ENCODE results near the gene AGAP5. TPM values are rescaled to one million over a fixed set of nuclear protein-coding genes. Genes with fewer than 3 reads are reported as not detected.
A peak's percentile ranks its signal among the peaks of the same experiment; 100 is the strongest.

The AGAP5 gene
- total and polyA plus RNA-seq, 9 of the 15 experiments (the other 6 are each of a cell fraction or from before 2014, with no cell fraction given): 0.32 to 7.5 (median 5.3) TPM

GRCh38 chr10:73743327-73743904 is 45.5 kb upstream of the AGAP5 start (continued):
- TF ChIP-seq NKRF (IDR thresholded peaks at IDR 0.05; ENCODE audit: borderline replicate concordance): no peak
- peak; percentile 96 for TF ChIP-seq TCFL5 (CRISPR knock-in tag; conservative IDR thresholded peaks at IDR 0.05)
- TF ChIP-seq STAT5B (CRISPR knock-in tag; IDR thresholded peaks at IDR 0.05): peak; percentile 92
- TF ChIP-seq L3MBTL2 (IDR thresholded peaks at IDR 0.05): no peak
- no peak; the same call in 1 of the 2 replicates for TF ChIP-seq ESRRB (CRISPR knock-in tag; IDR thresholded peaks at IDR 0.05; ENCODE audit: borderline replicate concordance)
- TF ChIP-seq, protein P1, sequence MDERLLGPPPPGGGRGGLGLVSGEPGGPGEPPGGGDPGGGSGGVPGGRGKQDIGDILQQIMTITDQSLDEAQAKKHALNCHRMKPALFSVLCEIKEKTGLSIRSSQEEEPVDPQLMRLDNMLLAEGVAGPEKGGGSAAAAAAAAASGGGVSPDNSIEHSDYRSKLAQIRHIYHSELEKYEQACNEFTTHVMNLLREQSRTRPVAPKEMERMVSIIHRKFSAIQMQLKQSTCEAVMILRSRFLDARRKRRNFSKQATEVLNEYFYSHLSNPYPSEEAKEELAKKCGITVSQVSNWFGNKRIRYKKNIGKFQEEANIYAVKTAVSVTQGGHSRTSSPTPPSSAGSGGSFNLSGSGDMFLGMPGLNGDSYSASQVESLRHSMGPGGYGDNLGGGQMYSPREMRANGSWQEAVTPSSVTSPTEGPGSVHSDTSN (CRISPR knock-in tag; IDR thresholded peaks at IDR 0.05; ENCODE audit: low read depth): no peak
- TF ChIP-seq, protein P1 (tag; conservative IDR thresholded peaks at IDR 0.05; ENCODE audit: low read depth): peak; percentile 84
- TF ChIP-seq ZNF436 (CRISPR knock-in tag; IDR thresholded peaks at IDR 0.05): no peak
- TF ChIP-seq MYBL2 (IDR thresholded peaks at IDR 0.05; ENCODE audit: low read depth): no peak
- no peak for TF ChIP-seq MYBL2 (CRISPR knock-in tag; IDR thresholded peaks at IDR 0.05; ENCODE audit: borderline replicate concordance)
- TF ChIP-seq ZNF347 (CRISPR knock-in tag; IDR thresholded peaks at IDR 0.05; ENCODE audit: low read depth): peak; percentile 86
- TF ChIP-seq ZNF551 (CRISPR knock-in tag; IDR thresholded peaks at IDR 0.05): peak; percentile 84
- no peak for TF ChIP-seq PREB (CRISPR knock-in tag; IDR thresholded peaks at IDR 0.05)
- TF ChIP-seq OTX1 (CRISPR knock-in tag; IDR thresholded peaks at IDR 0.05): peak; percentile 97
- peak; percentile 95 for TF ChIP-seq GTF2A2 (tag; IDR thresholded peaks at IDR 0.05)
- no peak; the same call in 1 of the 2 replicates for TF ChIP-seq SLC30A9 (CRISPR knock-in tag; IDR thresholded peaks at IDR 0.05)
- no peak for TF ChIP-seq FOS (IDR thresholded peaks at IDR 0.05; ENCODE audit: extremely low read depth, insufficient read length)
- peak; percentile 93 for TF ChIP-seq ZNF445 (CRISPR knock-in tag; IDR thresholded peaks at IDR 0.05; ENCODE audit: low read depth)
- no peak for TF ChIP-seq MAFK (IDR thresholded peaks at IDR 0.05; ENCODE audit: low read length)
- no peak for TF ChIP-seq ZNF282 (CRISPR knock-in tag; IDR thresholded peaks at IDR 0.05)
- no peak for TF ChIP-seq PHF21A (IDR thresholded peaks at IDR 0.05; ENCODE audit: borderline replicate concordance, low read depth)
- no peak for TF ChIP-seq SMC3 (conservative IDR thresholded peaks at IDR 0.05; ENCODE audit: insufficient read depth, low read depth, low read length)
- TF ChIP-seq ZNF253 (CRISPR knock-in tag; conservative IDR thresholded peaks at IDR 0.05): peak; percentile 70; the same call in 1 of the 2 replicates
- TF ChIP-seq ZNF274 (IDR thresholded peaks at IDR 0.05; ENCODE audit: borderline replicate concordance, low read depth, low read length): no peak
- peak; percentile 93 for TF ChIP-seq IFI16 (CRISPR knock-in tag; IDR thresholded peaks at IDR 0.05)
- peak; percentile 79 for TF ChIP-seq NFE2L1 (tag; IDR thresholded peaks at IDR 0.05; ENCODE audit: borderline replicate concordance, low read depth)
